SU-DHL-6 (cell line): Measurements from ENCODE around the gene PPIP5K1.

Experiments
- H2AFZ ChIP-seq: fragments of 200-600 bp; sonication (generic); 2 replicates; pipeline ENCODE4 v1.6.1; 2014; ENCODE audit warnings: low read depth, mild to moderate bottlenecking, moderate library complexity, mixed read lengths, antibody characterized with exemption, low read length; ENCODE audit not compliant: severe bottlenecking
- H3F3A ChIP-seq: fragments of 200-600 bp; shearing (Covaris generic); 2 replicates; pipeline ENCODE4 v1.6.0; 2016; ENCODE audit warnings: antibody characterized with exemption, mild to moderate bottlenecking; ENCODE audit not compliant: insufficient read depth
- H3K27ac ChIP-seq: fragments of 200-600 bp; sonication (generic); 2 replicates; pipeline ENCODE4 v1.5.1; 2016; ENCODE audit warnings: low read depth, mild to moderate bottlenecking, low read length, moderate library complexity, mixed read lengths
- H3K27me3 ChIP-seq: fragments of 200-600 bp; sonication (generic), shearing (Covaris generic); 2 replicates; pipeline ENCODE4 v1.6.0; 2014; ENCODE audit warnings: mild to moderate bottlenecking, low read length
- H3K36me3 ChIP-seq: fragments of 200-600 bp; sonication (generic); 2 replicates; pipeline ENCODE4 v1.6.1; 2014; ENCODE audit warnings: mild to moderate bottlenecking, low read length, mixed read lengths
- H3K4me2 ChIP-seq: fragments of 300-600, 200-600 bp; shearing (Covaris generic), sonication (generic); 2 replicates; pipeline ENCODE4 v1.6.0; 2014; ENCODE audit warnings: low read length, low read depth, mild to moderate bottlenecking; ENCODE audit not compliant: poor library complexity, severe bottlenecking
- H3K4me3 ChIP-seq: fragments of 200-600 bp; sonication (generic); 2 replicates; pipeline ENCODE4 v1.5.1; 2014; ENCODE audit warnings: antibody characterized with exemption, low read length, mild to moderate bottlenecking, mixed read lengths; ENCODE audit not compliant: insufficient read depth, poor library complexity, severe bottlenecking
- H3K79me2 ChIP-seq: fragments of 200-600 bp; sonication (generic); 2 replicates; pipeline ENCODE4 v1.6.1; 2014; ENCODE audit warnings: mild to moderate bottlenecking, low read length, moderate library complexity; ENCODE audit not compliant: insufficient read depth
- H3K9ac ChIP-seq: fragments of 200-600 bp; sonication (generic); 2 replicates; pipeline ENCODE4 v1.7.0; 2014; ENCODE audit warnings: mild to moderate bottlenecking, low read length
- H3K9me2 ChIP-seq: fragments of 200-600 bp; sonication (generic); replicated peaks from 2 replicates; pipeline ENCODE4 v1.6.1; 2014; ENCODE audit warnings: low read length; ENCODE audit not compliant: insufficient read depth
- H3K9me3 ChIP-seq: fragments of 200-600 bp; sonication (generic); 2 replicates; pipeline ENCODE4 v1.6.1; 2014; ENCODE audit warnings: low read length, mixed read lengths; ENCODE audit not compliant: insufficient read depth
- H4K20me1 ChIP-seq: fragments of 200-600 bp; sonication (generic); 2 replicates; pipeline ENCODE4 v1.6.1; 2014; ENCODE audit warnings: low read depth, mild to moderate bottlenecking, antibody characterized with exemption, low read length, moderate library complexity, mixed read lengths
- CTCF ChIP-seq: fragments of 200-600 bp; sonication (generic); IDR thresholded peaks from one replicate; pipeline ENCODE4 v1.5.1; 2017; ENCODE audit warnings: antibody characterized with exemption, mild to moderate bottlenecking, low read length, moderate library complexity; ENCODE audit not compliant: insufficient read depth, poor library complexity, severe bottlenecking
- EZH2phosphoT487 ChIP-seq: fragments of 200-600 bp; sonication (generic), shearing (Covaris generic); conservative IDR thresholded peaks from 2 replicates; pipeline ENCODE4 v1.6.1; 2018; ENCODE audit warnings: mild to moderate bottlenecking, antibody characterized with exemption, low read length, moderate library complexity, mixed read lengths

PPIP5K1 gene

GRCh38 chr15:43513550-43513949 lies 76.5 kb downstream of the PPIP5K1 start:
- no peaks in the 10 kb centered on the region for H3K27me3 ChIP-seq
- H3K4me3 ChIP-seq, result no peak overlapping the region
- no peak overlapping the region for H3K27ac ChIP-seq
- H3K9ac ChIP-seq, result no peak overlapping the region
- TF ChIP-seq EZH2phosphoT487, result no peak
- no peak for TF ChIP-seq CTCF
- H2AFZ ChIP-seq, result no peak overlapping the region
- no peaks in the 10 kb centered on the region for H3K9me2 ChIP-seq
- no peaks in the 10 kb centered on the region for H3K9me3 ChIP-seq
- no peaks in the 10 kb centered on the region for H3K79me2 ChIP-seq
- no peaks in the 10 kb centered on the region for H4K20me1 ChIP-seq
- H3K4me2 ChIP-seq, result no peak overlapping the region
- no peaks in the 10 kb centered on the region for H3K36me3 ChIP-seq
- H3F3A ChIP-seq, result no peaks in the 10 kb centered on the region

GRCh38 chr15:43511012-43511885 lies 78.8 kb downstream of the PPIP5K1 start:
- Histone ChIP-seq H3K4me2 (peak overlapping the region; percentile 66), H4K20me1 (no peaks in the 10 kb centered on the region), H3K9ac (peak overlapping the region; percentile 25; the same call in 1 of the 2 replicates), H3K27ac (no peak overlapping the region), H3K9me2 (no peaks in the 10 kb centered on the region), H3K36me3 (no peaks in the 10 kb centered on the region), H3K9me3 (no peaks in the 10 kb centered on the region), H3F3A (no peaks in the 10 kb centered on the region), H3K79me2 (no peaks in the 10 kb centered on the region), H2AFZ (peak overlapping the region; percentile 43), H3K27me3 (no peaks in the 10 kb centered on the region), H3K4me3 (peak overlapping the region; percentile 47)
- TF ChIP-seq CTCF (no peak), EZH2phosphoT487 (no peak)

GRCh38 chr15:43510200-43511011 lies 79.6 kb downstream of the PPIP5K1 start:
- Histone ChIP-seq H3K36me3 (no peaks in the 10 kb centered on the region), H3K27me3 (no peaks in the 10 kb centered on the region), H3K9me2 (no peaks in the 10 kb centered on the region), H3K9me3 (no peaks in the 10 kb centered on the region), H3F3A (no peaks in the 10 kb centered on the region), H3K4me3 (peak overlapping the region; percentile 55), H4K20me1 (no peaks in the 10 kb centered on the region), H2AFZ (peak overlapping the region; percentile 92), H3K27ac (no peak overlapping the region), H3K4me2 (peak overlapping the region; percentile 83), H3K79me2 (no peaks in the 10 kb centered on the region), H3K9ac (peak overlapping the region; percentile 58)
- TF ChIP-seq CTCF, result no peak
- TF ChIP-seq EZH2phosphoT487, result no peak
